Naive B cell (primary cell): Measurements from ENCODE around the gene POLA2. TPM values are rescaled to one million over a fixed set of nuclear protein-coding genes. Genes with fewer than 3 reads are reported as not detected.

Experiments used
- ATAC-seq, 2 donors: fragments of 150-1000 bp; cut with Tn5 transposase; 2 replicates each; pipeline ENCODE4 v1.10.0; 2021; ENCODE audit warnings: low read depth in 2 of 2, mild to moderate bottlenecking in 2 of 2, moderate library complexity in 2 of 2
- DNase-seq: peaks from one replicate; pipeline ENCODE4 v3.0.0; 2022
- H3K27ac Mint-ChIP-seq, 6 donors: one replicate each; pipeline ENCODE4 v1.8.0; 2020 to 2022; ENCODE audit warnings: mild to moderate bottlenecking in 6 of 6, mixed read lengths in 6 of 6, moderate library complexity in 5 of 6, inconsistent platforms in 2 of 6
- H3K27me3 Mint-ChIP-seq, 3 donors: one replicate each; pipeline ENCODE4 v1.8.0; 2021 to 2022; ENCODE audit warnings: mixed read lengths in 3 of 3, mild to moderate bottlenecking in 1 of 3
- H3K36me3 Mint-ChIP-seq, 2 donors: one replicate each; pipeline ENCODE4 v1.8.0; 2020 to 2022; ENCODE audit warnings: mixed read lengths in 2 of 2, inconsistent platforms in 1 of 2, mild to moderate bottlenecking in 1 of 2
- H3K4me1 Mint-ChIP-seq, 3 donors: one replicate each; pipeline ENCODE4 v1.8.0; 2020 to 2022; ENCODE audit warnings: mixed read lengths in 3 of 3, inconsistent platforms in 1 of 3, mild to moderate bottlenecking in 1 of 3, moderate library complexity in 1 of 3
- H3K4me3 Mint-ChIP-seq, 8 donors: one replicate each; pipeline ENCODE4 v1.8.0; 2020 to 2022; ENCODE audit warnings: mild to moderate bottlenecking in 8 of 8, mixed read lengths in 8 of 8, moderate library complexity in 8 of 8, inconsistent platforms in 2 of 8
- H3K9me3 Mint-ChIP-seq, 7 donors: one replicate each; pipeline ENCODE4 v1.8.0; 2020 to 2022; ENCODE audit warnings: mixed read lengths in 7 of 7, mild to moderate bottlenecking in 5 of 7, inconsistent platforms in 2 of 7, moderate library complexity in 1 of 7
- polyA plus RNA-seq, 6 donors: library from polyadenylated mRNA; unstranded; fragments of 300-500 nt; fragmentation: Illumina TruSeq; gene quantifications; one replicate each; pipeline ENCODE4 v1.2.3, GENCODE V29; 2021; ENCODE audit warnings: low read depth in 6 of 6

The POLA2 gene
- polyA plus RNA-seq, 6 donors from 2014 or later = 11.9 to 20.4 (median 16.2) TPM

- no peaks in the 10 kb centered on the region for H3K9me3 Mint-ChIP-seq
- no peaks in the 10 kb centered on the region for H3K4me1 Mint-ChIP-seq
- no peak overlapping the region for H3K27ac Mint-ChIP-seq
- ATAC-seq = no peak
- no peak overlapping the region for H3K4me3 Mint-ChIP-seq
- DNase-seq = no peak
- peaks cover 4 to 26% of the 10 kb centered on the region in 2 donors for H3K36me3 Mint-ChIP-seq
- H3K27me3 Mint-ChIP-seq = no peaks in the 10 kb centered on the region
These were observed 35.4 kb downstream of the POLA2 start for GRCh38 chr11:65297026-65297672.

- ATAC-seq (no peak), DNase-seq (no peak)
- Mint-ChIP-seq H3K27me3 (no peaks in the 10 kb centered on the region), H3K9me3 (no peaks in the 10 kb centered on the region), H3K4me1 (no peaks in the 10 kb centered on the region), H3K4me3 (no peak overlapping the region), H3K36me3 (peaks cover 4 to 26% of the 10 kb centered on the region in 2 donors), H3K27ac (no peak overlapping the region)
These were observed 36.4 kb downstream of the POLA2 start for GRCh38 chr11:65298131-65298535.

GRCh38 chr11:65298655-65299179 lies 37.0 kb downstream of the POLA2 start:
- Mint-ChIP-seq H3K36me3 (peaks cover 4 to 24% of the 10 kb centered on the region in 2 donors), H3K27ac (no peak overlapping the region)
- ATAC-seq = no peak

GRCh38 chr11:65300621-65301275 lies 39.0 kb downstream of the POLA2 start:
- peaks cover 0 to 4% of the 10 kb centered on the region in 2 donors for H3K36me3 Mint-ChIP-seq
- no peak for ATAC-seq
- H3K27me3 Mint-ChIP-seq = no peaks in the 10 kb centered on the region
- no peak overlapping the region for H3K4me3 Mint-ChIP-seq
- no peak overlapping the region for H3K27ac Mint-ChIP-seq
- no peaks in the 10 kb centered on the region for H3K9me3 Mint-ChIP-seq
- no peaks in the 10 kb centered on the region for H3K4me1 Mint-ChIP-seq
- DNase-seq = no peak

More at GRCh38 chr11:65298655-65299179, 37.0 kb downstream of the POLA2 start:
- Mint-ChIP-seq H3K4me3 (no peak overlapping the region), H3K4me1 (no peaks in the 10 kb centered on the region), H3K9me3 (no peaks in the 10 kb centered on the region), H3K27me3 (no peaks in the 10 kb centered on the region)
- no peak for DNase-seq

- DNase-seq = no peak
These were observed 39.9 kb downstream of the POLA2 start for GRCh38 chr11:65301491-65302329.

GRCh38 chr11:65303555-65303954 lies 41.8 kb downstream of the POLA2 start:
- ATAC-seq = no peak
- Mint-ChIP-seq H3K9me3 (no peaks in the 10 kb centered on the region), H3K27me3 (no peaks in the 10 kb centered on the region), H3K36me3 (no peaks in the 10 kb centered on the region), H3K4me1 (no peaks in the 10 kb centered on the region), H3K27ac (no peak overlapping the region), H3K4me3 (no peak overlapping the region)
- no peak for DNase-seq

More at GRCh38 chr11:65301491-65302329, 39.9 kb downstream of the POLA2 start:
- no peak overlapping the region for H3K4me3 Mint-ChIP-seq
- H3K36me3 Mint-ChIP-seq = no peaks in the 10 kb centered on the region
- no peaks in the 10 kb centered on the region for H3K9me3 Mint-ChIP-seq
- no peak for ATAC-seq
- H3K27me3 Mint-ChIP-seq = no peaks in the 10 kb centered on the region
- no peaks in the 10 kb centered on the region for H3K4me1 Mint-ChIP-seq
- H3K27ac Mint-ChIP-seq = no peak overlapping the region

- peak overlapping the region in 1 of 6 donors; percentile 11 for H3K27ac Mint-ChIP-seq
- no peak overlapping the region for H3K4me3 Mint-ChIP-seq
- H3K4me1 Mint-ChIP-seq = no peaks in the 10 kb centered on the region
- no peaks in the 10 kb centered on the region for H3K36me3 Mint-ChIP-seq
- no peaks in the 10 kb centered on the region for H3K27me3 Mint-ChIP-seq
- no peak for DNase-seq
- H3K9me3 Mint-ChIP-seq = no peaks in the 10 kb centered on the region
- no peak for ATAC-seq
These were observed 42.3 kb downstream of the POLA2 start for GRCh38 chr11:65304110-65304509.

GRCh38 chr11:65304613-65305012 lies 42.9 kb downstream of the POLA2 start:
- Mint-ChIP-seq H3K27ac (no peak overlapping the region), H3K4me1 (no peaks in the 10 kb centered on the region), H3K36me3 (no peaks in the 10 kb centered on the region), H3K27me3 (no peaks in the 10 kb centered on the region), H3K9me3 (no peaks in the 10 kb centered on the region), H3K4me3 (no peak overlapping the region)
- no peak for DNase-seq
- no peak for ATAC-seq

GRCh38 chr11:65305501-65306268 lies 43.9 kb downstream of the POLA2 start:
- H3K4me3 Mint-ChIP-seq = no peak overlapping the region
- H3K4me1 Mint-ChIP-seq = no peaks in the 10 kb centered on the region
- ATAC-seq (no peak), DNase-seq (no peak)
- H3K27ac Mint-ChIP-seq = peak overlapping the region in 1 of 6 donors; percentile 54
- no peaks in the 10 kb centered on the region for H3K9me3 Mint-ChIP-seq
- no peaks in the 10 kb centered on the region for H3K27me3 Mint-ChIP-seq
- no peaks in the 10 kb centered on the region for H3K36me3 Mint-ChIP-seq

- Mint-ChIP-seq H3K36me3 (no peaks in the 10 kb centered on the region), H3K4me1 (no peaks in the 10 kb centered on the region), H3K9me3 (no peaks in the 10 kb centered on the region), H3K27ac (peak overlapping the region in 3 of 6 donors; percentile 28 to 57 (median 30)), H3K4me3 (no peak overlapping the region), H3K27me3 (no peaks in the 10 kb centered on the region)
- DNase-seq (no peak), ATAC-seq (no peak)
These were observed 45.8 kb downstream of the POLA2 start for GRCh38 chr11:65307298-65308229.

GRCh38 chr11:65308281-65308891 lies 46.6 kb downstream of the POLA2 start:
- Mint-ChIP-seq H3K36me3 (no peaks in the 10 kb centered on the region), H3K4me3 (no peak overlapping the region), H3K4me1 (peaks cover 0 to under 1% (median 0%) of the 10 kb centered on the region in 3 donors), H3K9me3 (no peaks in the 10 kb centered on the region), H3K27me3 (peaks cover 0 to 3% (median 0%) of the 10 kb centered on the region in 3 donors), H3K27ac (peak overlapping the region in 1 of 6 donors; percentile 30)
- DNase-seq (no peak), ATAC-seq (peak in 1 of 2 donors; percentile 32)

- no peaks in the 10 kb centered on the region for H3K36me3 Mint-ChIP-seq
- no peaks in the 10 kb centered on the region for H3K9me3 Mint-ChIP-seq
- no peak overlapping the region for H3K4me3 Mint-ChIP-seq
- DNase-seq (no peak), ATAC-seq (no peak)
- peak overlapping the region in 1 of 6 donors; percentile 65 for H3K27ac Mint-ChIP-seq
- peaks cover 0 to 9% (median 5%) of the 10 kb centered on the region in 3 donors for H3K27me3 Mint-ChIP-seq
- peaks cover 3 to 7% (median 3%) of the 10 kb centered on the region in 3 donors for H3K4me1 Mint-ChIP-seq
These were observed 47.2 kb downstream of the POLA2 start for GRCh38 chr11:65309006-65309405.
